ENCODE measurements around the gene SHE.

DNA sequence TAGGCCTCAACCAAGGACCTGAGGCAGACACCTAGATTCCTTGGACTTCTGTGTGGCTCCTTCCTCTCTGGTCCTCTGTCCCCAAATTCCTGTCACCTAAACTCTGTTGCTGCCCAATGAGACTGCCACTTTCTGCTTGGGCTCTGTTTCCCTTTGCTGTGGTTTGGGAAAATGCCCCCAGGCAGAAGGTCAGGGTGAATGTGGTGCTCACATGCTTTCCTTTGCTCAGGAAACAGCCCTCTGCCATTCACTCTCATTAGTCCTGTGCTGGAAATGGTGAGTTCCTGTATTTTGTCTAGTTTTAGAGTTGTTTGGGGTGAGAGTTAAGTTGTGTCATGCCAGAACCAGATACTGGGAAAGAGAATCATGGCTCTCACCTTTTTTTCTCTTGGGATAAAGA is 22.7 kb upstream of the SHE start:
- TF ChIP-seq CTCF (IDR thresholded peaks at IDR 0.05) (no peak), POLR2A (IDR thresholded peaks at IDR 0.05) (no peak)

Measured in right lobe of liver (tissue), 4 donors.